T-helper 1 cell treated with Interleukin-12 subunit alpha and Interleukin-12 subunit beta and Interleukin-4 antibody, amounts not matched to agents 30 ng/mL and 1 ng/mL, for 36 hours (primary cell): Measurements from ENCODE around the gene NFE2L3. TPM values are rescaled to one million over a fixed set of nuclear protein-coding genes. Genes with fewer than 3 reads are reported as not detected.
"Not testable (repeated sequence)": the region's sequence is repeated elsewhere in the genome, so short reads cannot be mapped to it uniquely, and the experiment has no call there.

Experiments
- intact Hi-C: fragments of 100-400 bp; cut with micrococcal nuclease; formaldehyde crosslinking; loops from one replicate; pipeline ENCODE4 v1.15.1; 2024
- total RNA-seq: library from RNA; stranded (reverse); gene quantifications from 2 replicates; pipeline ENCODE4 v1.2.3, GENCODE V29; 2022

The NFE2L3 gene
- total RNA-seq, 1 donor from 2014 or later: 69.4 TPM

GRCh38 chr7:26166684-26167266, 14.8 kb downstream of the NFE2L3 start:
- intact Hi-C loops: loop anchor here (1.0 to 2.0 kb wide), 3 partner anchors 10 to 18 kb away; partner anchors contain the start of gene NFE2L3

- intact Hi-C loops: loop anchor here (1.0 to 2.0 kb wide), 3 partner anchors 11 to 17 kb away; partner anchors contain the start of gene NFE2L3
These were observed 15.4 kb downstream of the NFE2L3 start for GRCh38 chr7:26167303-26167934.

GRCh38 chr7:26168458-26169023, 16.5 kb downstream of the NFE2L3 start:
- intact Hi-C loops: no loop called here

GRCh38 chr7:26169271-26169670, 17.3 kb downstream of the NFE2L3 start:
- intact Hi-C loops: no loop called here

DNA sequence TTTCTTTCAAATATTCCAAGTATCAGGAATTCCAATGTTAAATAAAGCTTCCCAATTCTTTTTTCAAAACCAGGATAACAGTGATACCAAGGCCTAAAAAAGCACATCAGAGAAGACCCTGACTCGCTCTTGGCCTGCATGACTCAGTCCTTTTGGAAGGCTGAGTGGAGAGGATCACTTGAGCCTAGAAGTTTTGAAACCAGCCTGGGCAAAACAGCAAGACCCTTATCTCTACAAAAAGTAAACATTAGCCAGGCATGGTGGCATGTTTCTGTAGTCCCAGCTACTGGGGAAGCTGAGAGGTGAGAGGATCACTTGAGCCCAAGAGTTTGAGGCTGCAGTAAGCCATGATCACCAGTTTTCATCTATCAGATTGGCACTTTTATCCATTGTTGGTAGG, 18.7 kb downstream of the NFE2L3 start:
- intact Hi-C loops: loop anchor here (5.0 kb wide), 1 partner anchor 1722 kb away; no protein-coding TSS in a partner anchor

DNA sequence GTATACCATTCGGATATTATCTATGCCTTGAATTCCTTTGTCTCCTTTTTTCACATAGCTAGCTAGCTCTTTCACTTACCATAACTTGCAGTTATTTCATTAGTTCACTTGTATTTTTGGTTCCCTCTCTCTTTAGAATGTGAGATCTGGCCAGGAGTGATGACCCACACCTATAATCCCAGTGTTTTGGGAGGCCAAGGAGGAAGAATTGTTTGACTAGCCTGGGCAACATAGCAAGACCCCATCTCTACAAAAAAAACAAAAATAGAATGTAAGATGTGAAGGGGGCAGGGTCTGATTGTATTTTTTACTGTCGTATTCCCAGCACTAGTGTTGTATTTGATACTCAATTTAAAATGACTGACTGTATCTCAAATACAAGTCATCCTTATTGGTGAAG, 19.6 kb downstream of the NFE2L3 start:
- intact Hi-C loops: loop anchor here (5.0 kb wide), 1 partner anchor 1721 kb away; no protein-coding TSS in a partner anchor

GRCh38 chr7:26172048-26172447, 20.1 kb downstream of the NFE2L3 start:
- intact Hi-C loops: loop anchor here (5.0 kb wide), 1 partner anchor 1720 kb away; no protein-coding TSS in a partner anchor

GRCh38 chr7:26175903-26176302, 23.9 kb downstream of the NFE2L3 start:
- intact Hi-C loops: not testable (repeated sequence)

- intact Hi-C loops: not testable (repeated sequence)
These were observed 24.7 kb downstream of the NFE2L3 start for GRCh38 chr7:26176696-26177095.

GRCh38 chr7:26177269-26177668, 25.3 kb downstream of the NFE2L3 start:
- intact Hi-C loops: not testable (repeated sequence)

- intact Hi-C loops: no loop called here
These were observed 26.4 kb downstream of the NFE2L3 start for GRCh38 chr7:26178272-26178960.

DNA sequence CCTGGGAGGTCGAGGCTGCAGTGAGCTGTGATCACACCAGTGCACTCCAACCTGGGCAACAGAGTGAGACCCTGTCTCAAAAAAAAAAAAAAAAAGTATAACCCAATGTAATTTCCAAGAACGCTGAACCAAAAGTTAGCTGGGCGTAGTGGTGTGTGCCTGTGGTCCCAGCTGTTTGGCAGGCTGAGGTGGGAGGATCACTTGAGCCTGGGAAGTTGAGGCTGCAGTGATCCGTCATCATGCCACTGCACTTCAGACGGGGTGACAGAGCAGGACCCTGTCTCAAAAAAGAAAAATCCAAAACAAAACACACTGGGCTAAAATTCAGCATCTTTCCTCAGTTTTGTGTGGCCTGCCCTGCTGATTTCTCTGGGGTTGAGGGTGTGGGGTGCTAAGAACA, 27.4 kb downstream of the NFE2L3 start:
- intact Hi-C loops: no loop called here

- intact Hi-C loops: no loop called here
These were observed 28.0 kb downstream of the NFE2L3 start for GRCh38 chr7:26179826-26180497.

DNA sequence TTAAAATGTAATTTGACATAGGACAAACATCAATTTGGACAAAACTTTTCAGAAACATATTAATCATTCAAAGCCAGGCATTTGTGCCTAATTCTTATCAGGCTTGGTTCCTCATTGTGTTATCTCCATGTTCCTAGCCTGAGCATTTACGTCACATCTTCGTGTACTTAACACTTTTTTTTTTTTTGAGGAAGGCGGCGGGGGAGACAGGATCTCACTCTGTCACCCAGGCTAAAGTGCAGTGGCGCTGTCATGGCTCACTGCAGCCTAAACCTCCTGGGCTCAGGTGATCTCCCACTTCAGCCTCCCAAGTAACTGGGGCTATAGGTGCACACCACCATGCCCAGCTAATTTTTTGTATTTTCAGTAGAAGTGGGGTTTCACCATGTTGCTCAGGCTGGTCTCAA, 28.8 kb downstream of the NFE2L3 start:
- intact Hi-C loops: no loop called here

DNA sequence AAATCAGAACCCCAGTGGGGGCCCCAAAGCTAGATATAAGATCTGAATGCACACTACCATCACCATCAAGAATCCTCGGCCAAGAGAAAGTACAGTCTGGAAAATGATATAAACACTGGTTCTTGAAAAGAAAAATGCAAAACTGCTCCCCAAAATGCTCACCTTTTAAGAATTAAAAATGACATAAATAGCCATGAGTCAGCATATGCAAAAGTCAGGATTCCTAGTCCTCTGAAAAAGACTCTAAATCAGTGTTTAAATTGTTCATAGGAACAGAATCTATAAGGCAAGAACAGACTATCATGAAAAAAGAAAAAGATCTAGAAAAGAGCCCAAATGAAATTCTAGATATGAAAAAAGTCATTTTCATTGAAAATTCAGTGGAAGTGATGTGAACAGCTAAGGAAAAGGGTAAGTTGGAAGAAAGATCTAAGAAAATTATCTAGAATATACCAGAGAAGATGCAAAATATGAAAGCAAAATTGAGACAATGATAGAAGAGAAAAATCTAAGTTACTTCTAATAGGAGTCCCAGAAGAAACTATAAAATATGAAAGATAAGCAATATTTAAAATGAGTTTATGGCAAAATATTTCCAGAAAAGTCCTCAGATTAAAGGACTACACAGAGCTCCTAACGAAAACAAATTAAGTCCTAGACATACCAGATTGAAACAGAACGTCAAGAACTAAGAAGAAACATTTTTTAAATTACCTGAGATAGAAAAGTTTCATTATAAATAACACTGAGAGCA, 29.7 kb downstream of the NFE2L3 start:
- intact Hi-C loops: no loop called here

- intact Hi-C loops: no loop called here
These were observed 30.3 kb downstream of the NFE2L3 start for GRCh38 chr7:26182283-26182682.

GRCh38 chr7:26182706-26183105, 30.7 kb downstream of the NFE2L3 start:
- intact Hi-C loops: no loop called here

DNA sequence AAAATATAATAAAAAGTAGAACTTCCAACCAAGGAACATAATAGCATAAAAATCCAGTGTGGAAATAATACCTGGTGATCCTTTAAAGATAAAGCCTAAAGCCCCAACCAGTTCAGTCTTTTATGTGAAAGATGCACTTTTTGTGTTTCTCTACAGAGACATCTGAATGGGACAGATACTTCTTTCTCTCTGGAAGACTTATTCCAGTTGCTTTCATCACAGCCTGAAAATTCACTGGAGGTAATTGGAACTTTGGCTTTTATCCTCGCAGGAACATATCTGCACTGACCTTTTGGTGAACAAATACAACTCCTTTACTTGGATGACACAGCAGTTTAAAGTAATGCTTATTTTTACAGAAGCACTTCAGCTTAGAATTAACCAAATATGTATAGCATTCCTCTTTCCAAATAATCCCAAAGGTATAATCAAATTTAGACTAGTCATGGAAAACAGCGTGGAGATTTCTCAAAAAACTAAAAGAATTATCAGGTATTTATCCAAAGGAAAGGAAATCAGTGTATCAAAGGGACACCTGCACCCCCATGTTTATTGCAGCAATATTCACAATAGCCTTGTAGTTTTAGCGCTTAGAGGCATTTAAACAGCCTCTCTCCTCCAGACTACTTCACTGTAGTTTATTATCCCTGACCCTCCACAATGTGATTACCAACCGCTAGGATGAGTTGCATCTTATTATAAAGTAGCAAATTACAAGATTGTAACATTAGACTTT, 31.7 kb downstream of the NFE2L3 start:
- intact Hi-C loops: loop anchor here (2.0 kb wide), 1 partner anchor 17 kb away; no protein-coding TSS in a partner anchor

GRCh38 chr7:26184281-26185101, 32.5 kb downstream of the NFE2L3 start:
- intact Hi-C loops: loop anchor here (1.0 to 2.0 kb wide), 2 partner anchors 18 to 28 kb away; no protein-coding TSS in a partner anchor
